SK-N-SH (cell line): ENCODE data around the gene MREG.

Experiments used
- CTCF ChIP-seq: fragments of 200-600 bp; sonication (generic); IDR thresholded peaks from 2 replicates; pipeline ENCODE4 v1.6.1; 2017; ENCODE audit warnings: antibody characterized with exemption, mild to moderate bottlenecking, moderate library complexity
- EZH2phosphoT487 ChIP-seq: fragments of 200-600 bp; sonication (generic); IDR thresholded peaks from 2 replicates; pipeline ENCODE4 v1.6.1; 2017; ENCODE audit warnings: low read depth, mixed run types, mild to moderate bottlenecking, antibody characterized with exemption, moderate library complexity, borderline replicate concordance
- GABPA ChIP-seq: IDR thresholded peaks from 2 replicates; pipeline ENCODE4 v1.4.0; 2012; ENCODE audit warnings: low read depth, mild to moderate bottlenecking
- MEF2A ChIP-seq: IDR thresholded peaks from 2 replicates; pipeline ENCODE4 v1.4.0; 2012; ENCODE audit warnings: low read depth, borderline replicate concordance
- RCOR1 ChIP-seq: fragments of 150-350 bp; IDR thresholded peaks from 2 replicates; pipeline ENCODE4 v1.6.1; 2017; ENCODE audit warnings: antibody characterized with exemption, low read length
- SMC3 ChIP-seq: IDR thresholded peaks from 2 replicates; pipeline ENCODE4 v1.6.1; 2012; ENCODE audit warnings: low read depth, low read length, improper control_type of control experiment

GRCh38 chr2:215981115-215981514, 32.2 kb downstream of the MREG start:
- no peak for TF ChIP-seq CTCF
- TF ChIP-seq SMC3 = no peak
- TF ChIP-seq RCOR1 = no peak
- TF ChIP-seq EZH2phosphoT487 = no peak
- TF ChIP-seq MEF2A = no peak
- no peak for TF ChIP-seq GABPA
